Neuron (in vitro differentiated cells): Measurements from ENCODE around the gene HYLS1.

Source experiments
- H2AFZ ChIP-seq: one replicate; pipeline ENCODE4 v1.6.1; 2013; ENCODE audit warnings: low read depth, mild to moderate bottlenecking, inconsistent platforms, low read length, moderate library complexity
- H3K27me3 ChIP-seq: one replicate; pipeline ENCODE4 v1.6.1; 2013; ENCODE audit warnings: low read length; ENCODE audit not compliant: insufficient read depth
- H3K36me3 ChIP-seq: one replicate; pipeline ENCODE4 v1.6.1; 2013; ENCODE audit warnings: low read length; ENCODE audit not compliant: insufficient read depth
- H3K4me1 ChIP-seq: one replicate; pipeline ENCODE4 v1.6.1; 2013; ENCODE audit warnings: low read length; ENCODE audit not compliant: insufficient read depth
- H3K4me3 ChIP-seq: 2 replicates; pipeline ENCODE4 v1.5.1; 2013; ENCODE audit warnings: mild to moderate bottlenecking, low read length, moderate library complexity
- H3K9me3 ChIP-seq: one replicate; pipeline ENCODE4 v1.6.1; 2013; ENCODE audit warnings: low read length

HYLS1 gene

DNA sequence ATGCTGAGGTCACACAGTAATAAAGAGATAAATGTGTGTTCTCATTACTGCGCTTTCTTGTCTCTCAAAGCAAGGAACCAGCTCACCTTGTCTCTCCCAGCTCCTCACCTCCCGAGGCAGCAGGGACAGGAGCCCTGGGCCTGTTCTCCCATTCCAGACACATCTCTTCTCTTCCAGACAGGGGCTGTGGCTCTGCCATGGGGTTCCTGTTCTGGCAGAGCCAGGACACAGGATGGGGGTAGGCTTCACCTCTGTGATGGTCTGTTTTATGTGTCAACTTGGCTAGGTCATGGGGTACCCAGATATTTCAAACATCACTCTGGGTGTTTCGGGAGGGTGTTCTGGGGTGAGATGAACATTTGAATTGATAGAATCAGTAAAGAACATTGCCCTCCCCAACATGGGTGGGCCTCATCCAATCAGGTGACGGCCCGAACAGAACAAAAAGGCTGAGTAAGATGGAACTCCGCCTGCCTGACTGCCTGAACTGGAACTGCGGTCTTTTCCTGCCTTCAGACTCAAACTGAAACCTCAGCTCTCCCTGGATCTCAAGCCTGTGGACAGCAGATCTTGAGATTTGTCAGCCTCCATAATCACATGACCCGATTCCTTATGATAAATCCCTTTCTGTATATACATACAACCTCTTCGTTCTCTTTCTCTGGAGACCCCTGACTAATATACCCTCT is 56.3 kb downstream of the HYLS1 start:
- H3K36me3 ChIP-seq, result no peaks in the 10 kb centered on the region
- no peaks in the 10 kb centered on the region for H3K9me3 ChIP-seq
- no peak overlapping the region for H3K4me3 ChIP-seq
- H2AFZ ChIP-seq, result no peak overlapping the region
- H3K27me3 ChIP-seq, result no peaks in the 10 kb centered on the region
- peaks cover 7% of the 10 kb centered on the region for H3K4me1 ChIP-seq

DNA sequence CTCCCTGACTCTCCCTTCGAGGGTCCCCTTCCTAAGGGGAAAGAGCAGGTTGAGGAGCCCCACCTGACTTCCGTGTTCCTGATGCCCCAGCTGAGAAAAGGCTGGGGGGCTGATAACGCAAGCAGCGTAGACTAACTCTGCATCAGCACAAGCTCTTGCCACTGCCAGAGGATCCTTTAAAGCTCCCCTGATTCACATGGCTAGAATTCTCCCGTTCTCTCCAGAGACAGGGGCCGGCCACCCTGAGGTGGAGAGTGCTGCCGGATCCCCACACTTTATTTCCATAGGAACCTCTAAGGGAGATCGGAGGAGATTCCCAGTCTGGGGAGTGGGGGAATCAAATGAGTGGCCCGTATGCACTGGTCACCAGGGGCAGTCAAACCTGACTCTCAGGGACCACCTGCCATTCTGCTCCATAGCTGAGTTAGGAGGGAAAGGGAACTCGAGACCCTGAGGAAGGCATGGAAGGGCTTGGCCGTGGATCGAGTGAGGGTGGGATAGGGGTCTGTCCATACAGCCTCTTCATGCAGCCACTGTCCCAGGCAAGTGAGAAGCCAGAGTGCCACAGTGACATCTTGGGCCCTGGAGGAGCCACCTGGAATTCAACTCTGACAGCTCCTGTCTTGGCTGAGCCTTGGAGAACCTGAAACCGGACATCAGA is 57.0 kb downstream of the HYLS1 start:
- Histone ChIP-seq H3K36me3 (no peaks in the 10 kb centered on the region), H3K9me3 (no peaks in the 10 kb centered on the region), H3K4me1 (peaks cover under 1% of the 10 kb centered on the region), H3K27me3 (no peaks in the 10 kb centered on the region), H2AFZ (no peak overlapping the region), H3K4me3 (no peak overlapping the region)

DNA sequence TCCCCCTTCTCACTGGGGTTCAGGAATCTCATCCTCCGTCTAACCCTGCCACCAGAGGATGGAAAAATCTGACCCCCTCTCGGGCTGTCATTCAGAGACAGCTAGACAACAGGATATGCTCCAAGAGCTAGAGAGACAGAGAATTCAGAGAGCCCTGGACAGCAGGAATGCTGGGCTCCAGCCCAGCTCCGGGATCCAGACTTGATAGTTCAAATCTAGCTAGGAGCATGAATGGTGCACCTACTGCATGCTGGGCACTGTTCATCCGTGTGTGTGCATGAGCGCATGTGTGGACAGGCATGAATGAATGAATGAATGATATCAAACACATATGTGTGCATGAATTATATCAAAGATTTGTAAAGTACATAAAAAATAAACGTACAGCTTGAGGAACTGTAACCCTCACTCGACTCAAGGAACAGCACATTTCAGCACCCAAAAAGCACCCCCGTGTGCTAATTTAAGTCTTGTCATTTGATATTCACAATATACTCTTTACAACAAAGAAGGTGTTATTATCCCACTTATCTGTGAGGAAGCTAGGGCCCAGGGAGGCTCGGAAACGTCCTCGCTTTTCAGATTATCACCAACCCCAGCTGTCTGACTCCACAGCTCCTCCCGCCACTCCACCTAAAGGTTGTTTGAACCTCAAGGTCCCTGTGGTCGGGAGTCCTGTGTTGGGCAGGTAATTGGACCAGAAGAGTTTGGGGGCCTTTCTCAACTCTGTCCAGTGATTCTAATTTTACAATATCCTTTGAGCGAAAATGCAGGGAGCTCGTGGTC is 57.7 kb downstream of the HYLS1 start:
- H3K4me1 ChIP-seq, result no peaks in the 10 kb centered on the region
- H2AFZ ChIP-seq, result no peak overlapping the region
- no peak overlapping the region for H3K4me3 ChIP-seq
- peaks cover 3% of the 10 kb centered on the region for H3K9me3 ChIP-seq
- no peaks in the 10 kb centered on the region for H3K27me3 ChIP-seq
- no peaks in the 10 kb centered on the region for H3K36me3 ChIP-seq

- Histone ChIP-seq H3K27me3 (no peaks in the 10 kb centered on the region), H3K9me3 (peaks cover 3% of the 10 kb centered on the region), H3K4me3 (no peak within 1 kb of the TSS), H3K4me1 (no peaks in the 10 kb centered on the region), H3K36me3 (no peaks in the 10 kb centered on the region), H2AFZ (no peak within 1 kb of the TSS)
Observed at GRCh38 chr11:125945797-125946520, 58.5 kb downstream of the HYLS1 start, which contains the start of gene VSIG10L2. Gene VSIG10L2 (plus strand): TSS chr11:125946044. CDS start chr11:125946056, 12 bp downstream.

GRCh38 chr11:125946712-125947418 is 59.4 kb downstream of the HYLS1 start:
- Histone ChIP-seq H3K4me3 (no peak overlapping the region), H3K9me3 (peaks cover 3% of the 10 kb centered on the region), H2AFZ (no peak overlapping the region), H3K27me3 (no peaks in the 10 kb centered on the region), H3K4me1 (no peaks in the 10 kb centered on the region), H3K36me3 (no peaks in the 10 kb centered on the region)

DNA sequence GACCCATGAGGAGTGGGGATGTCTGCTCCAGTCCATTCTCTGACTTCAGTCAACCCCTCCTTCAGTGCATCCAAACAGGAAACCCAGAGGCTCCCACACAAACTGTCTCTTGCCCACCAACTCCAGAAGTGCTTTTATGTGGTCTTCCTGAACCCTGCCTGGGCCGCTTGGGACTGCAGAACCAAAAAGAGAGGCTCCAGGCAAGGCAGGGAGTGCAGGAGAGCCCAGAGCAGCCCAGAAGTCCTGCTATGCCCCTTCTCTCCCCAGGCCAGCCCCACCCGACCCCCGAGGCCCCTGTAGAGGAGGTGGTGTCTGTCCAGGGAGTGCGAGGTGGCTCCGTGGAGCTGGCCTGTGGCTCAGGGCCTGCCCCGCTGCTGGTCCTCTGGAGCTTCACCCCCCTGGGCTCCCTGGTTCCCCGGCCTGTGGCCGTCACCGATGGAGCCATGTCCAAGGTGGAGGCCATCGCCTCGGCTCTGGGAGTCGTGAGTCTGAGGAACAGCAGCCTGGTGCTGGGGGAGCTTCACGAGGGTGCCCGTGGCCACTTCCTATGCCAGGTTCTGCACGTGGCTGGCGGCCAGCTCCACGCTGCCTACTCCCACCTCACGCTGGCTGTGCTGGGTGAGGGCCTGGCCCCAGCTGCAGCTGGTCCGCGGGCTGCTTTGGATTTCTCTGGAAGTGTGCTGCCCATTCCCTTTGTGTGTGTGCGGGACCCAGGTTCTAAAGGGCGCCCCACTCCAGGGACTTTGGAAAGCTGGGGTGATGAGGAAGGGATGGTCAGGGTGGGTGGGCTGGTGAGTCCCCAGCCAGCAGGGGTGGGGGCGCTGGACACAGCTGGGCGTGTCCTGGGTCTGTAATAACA is 60.2 kb downstream of the HYLS1 start:
- H3K9me3 ChIP-seq, result peaks cover 3% of the 10 kb centered on the region
- no peaks in the 10 kb centered on the region for H3K4me1 ChIP-seq

DNA sequence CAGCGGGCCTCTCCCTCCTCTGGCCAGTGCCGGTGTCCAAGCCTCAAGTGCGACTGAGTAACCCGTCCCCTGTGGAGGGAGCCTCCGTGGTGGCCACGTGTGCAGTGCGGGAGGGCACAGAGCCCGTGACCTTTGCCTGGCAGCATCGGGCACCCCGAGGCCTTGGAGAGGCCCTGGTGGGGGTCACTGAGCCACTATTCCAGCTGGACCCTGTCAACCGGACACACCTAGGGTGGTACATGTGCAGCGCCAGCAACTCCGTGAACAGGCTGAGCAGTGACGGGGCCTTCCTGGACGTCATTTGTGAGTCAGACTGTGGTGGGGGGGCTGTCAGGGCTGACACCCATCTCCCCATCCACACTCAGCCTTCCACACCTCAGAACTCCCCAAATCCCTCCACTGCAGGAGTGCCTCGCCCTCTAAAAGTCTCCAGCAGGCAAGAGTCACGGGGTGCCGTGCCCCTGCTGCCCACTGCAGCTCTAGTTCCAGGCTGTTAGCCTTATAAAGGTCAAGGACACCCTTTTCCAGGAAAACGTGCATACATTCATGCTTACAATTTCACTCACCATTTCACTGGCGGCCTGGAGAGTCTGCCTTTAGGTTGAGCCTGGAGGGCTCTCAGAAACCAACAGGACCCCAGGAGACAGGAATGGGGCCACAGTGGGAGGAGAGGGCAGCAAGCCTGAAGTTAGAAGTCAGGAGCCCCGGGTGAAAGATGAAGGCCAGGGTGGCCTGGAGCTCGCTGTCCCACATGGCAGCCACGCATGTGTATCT is 61.0 kb downstream of the HYLS1 start:
- Histone ChIP-seq H2AFZ (no peak overlapping the region), H3K9me3 (peaks cover 3% of the 10 kb centered on the region), H3K4me1 (no peaks in the 10 kb centered on the region)

More for the DNA sequence above, 60.2 kb downstream of the HYLS1 start:
- H3K27me3 ChIP-seq, result no peaks in the 10 kb centered on the region
- H2AFZ ChIP-seq, result no peak overlapping the region
- H3K36me3 ChIP-seq, result no peaks in the 10 kb centered on the region
- H3K4me3 ChIP-seq, result no peak overlapping the region

GRCh38 chr11:125949271-125950177 is 62.1 kb downstream of the HYLS1 start:
- Histone ChIP-seq H3K9me3 (peaks cover 3% of the 10 kb centered on the region), H2AFZ (no peak overlapping the region), H3K27me3 (no peaks in the 10 kb centered on the region), H3K4me3 (no peak overlapping the region), H3K4me1 (no peaks in the 10 kb centered on the region), H3K36me3 (no peaks in the 10 kb centered on the region)

More for the DNA sequence above, 61.0 kb downstream of the HYLS1 start:
- H3K4me3 ChIP-seq, result no peak overlapping the region
- no peaks in the 10 kb centered on the region for H3K27me3 ChIP-seq
- no peaks in the 10 kb centered on the region for H3K36me3 ChIP-seq

DNA sequence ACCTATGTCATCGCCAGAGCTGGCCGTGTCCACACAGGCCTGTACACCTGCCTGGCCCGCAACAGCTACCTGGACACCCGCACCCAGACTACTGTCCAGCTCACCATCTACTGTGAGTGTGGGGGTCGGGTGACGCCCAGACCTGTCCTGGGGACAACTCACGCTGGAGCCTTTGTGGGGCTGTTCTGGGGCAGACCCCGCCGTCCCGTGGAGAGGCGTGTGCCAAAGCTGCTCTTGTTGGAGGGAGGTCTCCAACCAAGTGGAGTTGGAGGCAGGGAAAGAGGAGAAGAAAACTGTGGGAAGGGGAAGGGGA is 62.7 kb downstream of the HYLS1 start:
- H3K27me3 ChIP-seq, result no peaks in the 10 kb centered on the region
- no peaks in the 10 kb centered on the region for H3K4me1 ChIP-seq
- H3K4me3 ChIP-seq, result no peak overlapping the region

More for the DNA sequence above, 62.7 kb downstream of the HYLS1 start:
- Histone ChIP-seq H3K9me3 (peaks cover 3% of the 10 kb centered on the region), H3K36me3 (no peaks in the 10 kb centered on the region), H2AFZ (no peak overlapping the region)
